OCI-LY1 (cell line): ENCODE measurements around the gene EFCAB10.

Source experiments
- EZH2 ChIP-seq: fragments of 200-600 bp; sonication (generic), shearing (Covaris generic); IDR thresholded peaks from 2 replicates; pipeline ENCODE4 v1.8.0; 2017; ENCODE audit warnings: borderline replicate concordance, mixed run types, mild to moderate bottlenecking, antibody characterized with exemption, low read length, moderate library complexity, mixed read lengths
- TF ChIP-seq, protein P1 (sequence below): fragments of 200-600 bp; sonication (generic), shearing (Covaris generic); IDR thresholded peaks from 2 replicates; pipeline ENCODE4 v1.5.1; 2017; ENCODE audit warnings: mild to moderate bottlenecking, antibody characterized with exemption, low read length, moderate library complexity, mixed read lengths

DNA sequence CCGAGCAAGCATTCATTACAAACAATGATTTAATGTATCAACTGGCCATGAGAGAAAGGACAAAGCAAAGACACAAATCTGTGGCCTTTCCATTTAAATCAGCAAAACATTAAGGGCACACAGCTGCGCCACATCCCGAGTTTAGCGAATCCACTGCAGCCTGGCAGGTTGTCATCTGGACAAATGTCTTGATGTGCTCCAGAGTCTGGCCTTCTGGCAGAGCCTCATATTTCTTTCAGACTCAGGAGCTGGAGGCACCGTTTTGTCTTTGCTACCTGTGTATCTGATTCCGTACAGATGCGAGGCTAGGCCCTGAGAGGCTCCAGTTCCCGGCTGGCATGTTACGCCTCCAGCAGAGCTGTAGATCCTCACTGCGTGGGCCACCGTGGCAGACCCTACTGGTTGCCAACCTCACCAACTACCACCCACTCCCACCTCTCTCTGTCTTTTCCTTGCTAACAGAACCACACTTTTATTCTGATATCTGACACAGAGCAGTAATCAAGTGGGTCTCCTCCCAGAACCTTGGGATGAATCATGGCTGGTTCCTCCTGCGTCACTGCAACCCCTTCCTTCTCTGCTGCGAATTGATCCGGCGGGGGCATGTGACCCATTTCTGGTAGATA is 40.9 kb upstream of the EFCAB10 start:
- TF ChIP-seq, protein P1, sequence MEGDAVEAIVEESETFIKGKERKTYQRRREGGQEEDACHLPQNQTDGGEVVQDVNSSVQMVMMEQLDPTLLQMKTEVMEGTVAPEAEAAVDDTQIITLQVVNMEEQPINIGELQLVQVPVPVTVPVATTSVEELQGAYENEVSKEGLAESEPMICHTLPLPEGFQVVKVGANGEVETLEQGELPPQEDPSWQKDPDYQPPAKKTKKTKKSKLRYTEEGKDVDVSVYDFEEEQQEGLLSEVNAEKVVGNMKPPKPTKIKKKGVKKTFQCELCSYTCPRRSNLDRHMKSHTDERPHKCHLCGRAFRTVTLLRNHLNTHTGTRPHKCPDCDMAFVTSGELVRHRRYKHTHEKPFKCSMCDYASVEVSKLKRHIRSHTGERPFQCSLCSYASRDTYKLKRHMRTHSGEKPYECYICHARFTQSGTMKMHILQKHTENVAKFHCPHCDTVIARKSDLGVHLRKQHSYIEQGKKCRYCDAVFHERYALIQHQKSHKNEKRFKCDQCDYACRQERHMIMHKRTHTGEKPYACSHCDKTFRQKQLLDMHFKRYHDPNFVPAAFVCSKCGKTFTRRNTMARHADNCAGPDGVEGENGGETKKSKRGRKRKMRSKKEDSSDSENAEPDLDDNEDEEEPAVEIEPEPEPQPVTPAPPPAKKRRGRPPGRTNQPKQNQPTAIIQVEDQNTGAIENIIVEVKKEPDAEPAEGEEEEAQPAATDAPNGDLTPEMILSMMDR: no peak
- TF ChIP-seq EZH2: no peak
